HG03039 (cell line): ENCODE measurements around the gene RTCB.
"Not testable (repeated sequence)": the region's sequence is repeated elsewhere in the genome, so short reads cannot be mapped to it uniquely, and the experiment has no call there.

Experiments
- ATAC-seq: cut with Tn5 transposase; IDR thresholded peaks from one replicate; pipeline ENCODE4 v1.9.1; 2021; ENCODE audit warnings: mild to moderate bottlenecking, moderate library complexity; ENCODE audit not compliant: unreplicated experiment

The RTCB gene

DNA sequence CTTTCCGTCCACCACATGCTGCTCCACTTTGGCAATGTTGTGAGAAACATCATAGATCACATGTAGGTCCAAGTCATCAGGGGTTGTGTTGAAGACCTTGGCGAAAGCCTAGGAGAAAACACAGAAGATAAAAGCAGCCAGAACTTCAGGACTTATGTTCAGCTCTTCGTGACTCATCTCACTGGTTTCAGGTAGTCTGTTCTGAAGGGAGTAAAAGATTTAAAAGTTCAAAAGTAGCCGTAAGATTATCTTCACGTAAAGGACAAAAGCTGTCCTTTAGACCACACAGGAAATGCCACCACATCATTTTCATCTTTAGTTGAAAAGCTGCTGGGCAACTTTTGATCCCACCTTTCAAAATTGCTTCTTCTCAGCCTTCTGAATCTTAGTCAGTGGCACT is 16.9 kb downstream of the RTCB start:
- ATAC-seq: no peak

DNA sequence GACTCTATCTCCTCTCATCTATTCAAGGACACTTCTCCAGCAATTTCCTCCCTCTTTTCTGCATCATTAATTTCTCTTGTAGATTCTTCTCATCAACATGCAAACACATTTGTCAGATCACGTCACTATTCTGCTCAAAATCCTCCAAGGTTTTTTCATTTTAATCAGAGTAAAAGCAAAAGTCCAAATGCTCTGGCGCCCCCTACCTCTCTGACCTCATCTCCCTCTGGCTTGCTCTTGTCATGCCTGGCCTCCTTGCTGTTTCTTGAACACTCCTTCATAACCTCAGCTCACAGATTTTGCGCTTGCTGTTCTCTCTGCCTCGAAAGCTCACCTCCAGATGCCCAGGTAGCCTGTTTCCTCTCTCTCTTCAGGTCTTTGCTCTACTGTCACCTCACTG is 22.4 kb downstream of the RTCB start:
- ATAC-seq: no peak

DNA sequence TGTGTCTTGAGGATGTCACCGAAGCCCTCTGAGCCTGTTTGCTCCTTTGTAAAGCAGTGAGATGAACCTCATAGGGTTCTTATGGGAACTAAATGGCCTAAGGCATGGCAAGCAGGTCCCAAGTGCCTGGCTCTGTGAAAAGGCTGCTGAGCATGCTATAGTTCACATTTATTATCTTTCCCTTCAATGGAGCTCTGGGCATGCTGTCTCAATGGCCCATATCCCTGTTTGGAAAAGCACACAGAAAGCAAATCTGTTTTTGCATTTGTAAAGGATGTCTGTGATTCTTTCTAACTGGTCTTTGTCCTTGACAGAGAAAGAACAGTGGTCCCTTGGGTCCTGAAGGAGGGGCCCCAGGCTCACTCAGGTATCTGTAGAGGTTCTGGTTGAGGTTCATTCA is 26.4 kb downstream of the RTCB start:
- ATAC-seq: no peak

DNA sequence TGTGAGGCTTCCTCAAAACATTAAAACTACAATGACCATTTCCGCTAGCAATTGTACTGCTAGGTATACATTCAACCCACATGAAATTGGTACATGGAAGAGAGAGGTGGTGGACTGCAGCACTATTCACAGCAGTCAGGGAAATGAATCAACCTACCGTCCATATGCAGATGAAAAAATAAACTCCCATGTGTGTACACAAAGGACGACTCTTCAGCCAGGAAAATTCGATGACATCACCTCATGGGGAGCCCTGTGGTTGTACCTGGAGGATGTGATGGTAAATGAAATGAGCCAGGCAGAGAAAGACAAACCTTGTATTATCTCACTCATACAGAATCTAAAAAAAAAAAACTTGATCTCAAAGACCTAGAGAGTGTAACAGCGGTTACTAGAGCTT is 31.1 kb downstream of the RTCB start:
- ATAC-seq: no peak

DNA sequence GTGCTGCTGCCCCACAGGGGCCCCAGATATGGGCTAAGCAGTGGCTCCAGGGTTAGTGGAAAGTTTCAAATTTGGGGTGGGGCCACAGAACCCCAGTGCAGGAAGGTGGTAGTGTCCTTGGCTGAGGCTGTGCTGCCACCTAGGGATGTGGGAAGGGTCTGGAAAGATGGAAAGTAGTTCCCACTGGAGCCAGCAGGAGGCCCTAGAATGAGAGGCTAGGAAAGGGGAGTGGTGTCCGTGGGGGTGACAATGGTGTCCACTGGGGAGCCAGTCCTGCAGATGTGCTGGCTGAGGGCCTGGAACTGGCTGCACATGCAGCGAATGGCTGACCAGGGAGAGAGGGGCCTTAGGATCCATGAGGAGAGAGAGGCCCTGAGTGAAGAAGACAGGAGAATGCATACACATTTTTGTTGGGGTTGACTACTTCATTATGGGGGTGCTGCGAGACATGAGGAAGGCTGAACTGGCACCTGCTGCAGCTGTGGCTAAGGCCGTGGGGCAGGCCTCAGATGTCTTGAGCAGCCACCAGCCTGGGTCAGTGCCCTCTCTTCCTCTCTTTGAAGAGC is 33.3 kb downstream of the RTCB start:
- no peak for ATAC-seq

DNA sequence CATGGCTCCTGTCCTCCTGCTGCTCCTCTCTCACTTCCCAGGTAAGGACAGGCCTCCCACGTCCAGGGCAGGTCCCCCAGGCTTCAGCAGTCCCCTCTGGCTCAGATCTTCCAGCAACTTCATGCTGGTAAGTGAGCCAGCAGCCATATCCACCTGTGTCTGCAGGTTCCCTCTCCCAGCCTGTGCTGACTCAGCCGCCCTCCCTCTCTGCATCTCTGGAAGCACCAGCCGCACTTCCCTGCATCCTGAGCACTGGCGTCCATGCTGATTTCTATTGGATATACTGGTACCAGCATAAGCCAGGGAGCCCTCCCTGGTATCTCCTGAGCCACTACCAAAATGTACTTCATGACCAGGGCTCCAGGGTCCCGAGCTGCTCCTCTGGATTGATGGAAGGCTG is 35.4 kb downstream of the RTCB start:
- no peak for ATAC-seq

DNA sequence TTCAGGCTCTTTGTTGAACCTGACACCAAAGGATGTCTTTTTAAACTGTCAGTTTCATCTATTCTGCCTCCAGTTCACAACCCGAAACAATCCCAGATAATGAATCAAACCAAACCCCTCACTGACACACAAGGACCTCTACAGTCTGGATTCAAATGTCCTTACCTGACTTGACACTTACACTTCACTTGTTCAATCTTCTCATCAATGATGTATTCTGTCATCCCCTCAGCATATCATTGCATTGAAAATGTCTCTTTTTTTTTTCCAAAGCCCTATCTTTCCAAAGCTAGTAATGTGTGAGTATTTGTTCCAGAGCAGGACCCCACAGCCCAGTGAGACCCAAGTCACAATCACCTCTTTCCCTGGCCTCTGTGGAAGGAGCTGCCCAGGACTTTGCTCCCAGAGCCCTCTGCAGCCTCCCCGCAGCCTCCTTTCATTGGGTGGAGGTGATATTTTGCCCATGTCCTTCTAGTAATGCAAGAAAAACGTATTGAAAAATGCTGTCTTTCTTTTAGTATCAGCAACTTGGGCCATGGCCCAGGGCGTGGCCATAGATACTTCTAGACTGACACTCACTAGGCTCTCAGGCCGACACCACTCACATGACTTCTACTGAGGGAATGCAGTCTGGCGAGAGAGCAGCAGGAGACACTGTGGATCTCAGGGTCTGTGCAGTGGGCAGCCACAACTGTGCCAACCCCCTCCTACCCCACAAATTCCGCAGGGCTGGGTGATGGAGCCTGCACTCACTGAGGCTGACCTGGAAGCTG is 36.2 kb downstream of the RTCB start:
- no peak for ATAC-seq

DNA sequence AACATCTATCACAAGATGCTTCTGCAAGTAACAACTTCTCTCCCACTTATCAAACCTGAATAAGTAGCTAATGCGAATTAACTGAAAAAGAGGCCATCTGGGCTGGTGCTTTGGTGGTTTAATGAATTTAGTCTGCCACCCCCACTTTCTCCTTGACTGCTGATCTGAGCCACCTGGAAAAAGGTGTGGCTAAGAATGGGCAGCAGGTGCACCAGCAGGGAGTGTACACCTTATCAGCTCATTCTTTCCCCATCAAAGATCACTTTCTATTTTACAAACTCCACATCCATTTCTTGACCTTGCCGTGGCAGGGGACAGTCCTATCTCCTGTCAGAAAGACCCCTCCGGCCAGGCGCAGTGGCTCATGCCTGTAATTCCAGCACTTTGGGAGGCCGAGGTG is 47.8 kb downstream of the RTCB start:
- ATAC-seq: no peak

DNA sequence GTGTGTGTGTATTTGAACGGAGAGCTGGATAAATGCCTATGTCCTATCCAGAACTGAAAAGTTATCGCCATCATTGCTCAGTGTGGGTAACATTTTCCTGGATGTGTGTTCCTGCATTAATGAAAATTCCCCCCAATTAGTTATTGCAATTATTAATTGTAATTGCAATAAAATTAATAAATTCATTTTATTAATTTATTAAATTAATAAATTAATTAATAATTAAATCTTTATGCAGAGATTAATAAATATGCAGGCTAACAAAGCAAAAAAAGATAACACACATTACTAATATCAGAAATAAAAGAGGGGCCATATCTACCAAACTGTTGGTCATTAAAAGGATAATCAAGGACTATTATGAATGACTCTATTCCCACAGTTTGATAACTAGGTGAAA is 50.8 kb downstream of the RTCB start:
- ATAC-seq: no peak

DNA sequence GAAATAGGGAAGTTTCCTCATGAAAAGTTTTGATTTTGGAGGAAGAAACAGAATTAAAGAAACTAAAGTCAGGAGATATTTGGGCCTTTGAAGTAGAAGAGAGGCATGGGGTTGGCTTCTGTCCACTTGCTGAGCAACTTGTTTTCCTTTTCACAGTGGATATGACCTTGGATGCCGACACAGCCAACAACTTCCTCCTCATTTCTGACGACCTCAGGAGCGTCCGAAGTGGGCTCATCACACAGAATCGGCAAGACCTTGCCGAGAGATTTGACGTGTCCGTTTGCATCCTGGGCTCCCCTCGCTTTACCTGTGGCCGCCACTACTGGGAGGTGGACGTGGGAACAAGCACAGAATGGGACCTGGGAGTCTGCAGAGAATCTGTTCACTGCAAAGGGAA is 52.0 kb downstream of the RTCB start:
- not testable (repeated sequence) for ATAC-seq

DNA sequence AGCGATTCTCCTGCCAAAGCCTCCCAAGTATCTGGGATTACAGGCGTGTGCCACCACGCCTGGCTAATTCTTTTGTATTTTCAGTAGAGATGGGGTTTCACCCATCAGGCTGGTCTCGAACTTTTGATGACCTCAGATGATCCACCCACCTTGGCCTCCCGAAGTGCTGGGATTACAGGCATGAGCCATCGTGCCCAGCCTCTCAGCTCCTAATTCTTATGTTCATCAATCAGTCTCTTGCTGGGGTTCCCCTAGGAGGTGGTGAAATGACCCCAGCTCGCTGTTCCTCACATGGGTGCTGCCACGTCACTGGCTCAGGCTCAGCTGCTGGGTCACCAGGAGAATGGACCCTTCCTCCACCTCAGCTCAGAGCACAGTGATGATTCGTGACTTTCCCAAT is 54.5 kb downstream of the RTCB start, which contains the start of gene RFPL3:
Gene RFPL3 (plus strand): TSS at position 301 of the 400 bp plus-strand sequence. CDS start 205 bp downstream, outside the sequence.
- ATAC-seq: not testable (repeated sequence)

DNA sequence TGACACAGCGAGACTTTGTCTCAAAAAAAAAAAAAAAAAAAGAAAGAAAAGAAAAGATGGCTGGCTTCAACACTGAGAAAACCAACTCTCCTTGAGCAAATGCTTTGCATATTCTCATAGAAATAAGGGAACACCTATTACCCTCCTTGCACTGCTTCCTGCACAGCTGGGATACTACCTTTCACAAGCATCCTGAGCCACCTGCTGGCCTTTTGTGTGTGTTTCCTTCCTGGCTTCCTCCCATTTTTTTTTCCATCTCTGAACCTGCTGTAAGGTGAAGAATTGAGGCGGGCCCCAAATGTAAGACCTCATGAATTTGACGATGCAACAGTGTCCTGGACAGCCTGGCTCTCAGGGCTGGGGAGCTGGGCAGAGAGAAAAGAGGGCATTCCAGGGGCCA is 56.3 kb downstream of the RTCB start:
- ATAC-seq: no peak

DNA sequence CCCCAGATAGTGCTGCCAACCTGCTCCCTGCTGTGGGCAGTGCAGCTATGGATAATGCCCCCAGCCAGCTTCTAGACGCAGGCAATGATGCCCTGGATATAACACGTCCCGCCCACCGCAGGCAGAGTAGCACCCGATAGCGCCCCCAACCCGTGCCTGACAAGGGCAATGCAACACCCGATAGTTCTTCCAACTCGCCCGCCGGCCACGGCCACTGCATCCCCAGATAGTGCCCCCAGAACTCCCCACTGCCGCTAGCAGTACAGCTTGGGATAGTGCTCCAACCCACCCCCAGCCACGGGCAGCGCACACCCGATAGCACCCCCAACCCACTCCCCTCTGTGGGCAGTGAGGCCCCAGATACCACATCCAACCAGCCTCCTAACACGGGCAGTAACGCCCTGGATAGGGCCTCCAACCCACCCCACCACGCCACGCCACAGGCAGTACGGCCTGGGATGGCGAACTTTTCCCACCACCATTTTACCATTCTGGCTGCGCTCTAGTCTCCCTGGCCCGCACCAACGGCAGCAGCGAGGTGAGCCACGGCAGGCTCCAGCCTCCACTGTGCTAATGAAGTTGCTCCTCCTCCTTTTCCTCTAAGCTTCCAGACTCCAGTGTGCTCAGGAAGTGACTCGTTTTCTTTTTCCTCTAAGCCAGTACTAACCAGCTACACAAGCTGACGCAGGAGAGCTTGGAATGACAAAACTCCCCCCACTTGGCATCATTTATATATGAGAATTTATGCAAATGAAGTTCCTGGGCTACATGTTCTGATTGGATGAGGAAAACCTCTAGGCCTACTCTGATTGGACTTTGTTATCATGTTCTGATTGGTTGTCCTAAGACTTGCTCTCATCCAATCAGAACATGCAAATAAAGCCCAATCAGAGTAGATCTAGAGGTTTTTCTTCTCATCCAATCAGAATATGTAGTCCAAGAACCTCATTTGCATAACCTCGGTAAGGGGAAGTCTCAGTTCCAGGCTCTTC is 57.4 kb downstream of the RTCB start:
- no peak for ATAC-seq

DNA sequence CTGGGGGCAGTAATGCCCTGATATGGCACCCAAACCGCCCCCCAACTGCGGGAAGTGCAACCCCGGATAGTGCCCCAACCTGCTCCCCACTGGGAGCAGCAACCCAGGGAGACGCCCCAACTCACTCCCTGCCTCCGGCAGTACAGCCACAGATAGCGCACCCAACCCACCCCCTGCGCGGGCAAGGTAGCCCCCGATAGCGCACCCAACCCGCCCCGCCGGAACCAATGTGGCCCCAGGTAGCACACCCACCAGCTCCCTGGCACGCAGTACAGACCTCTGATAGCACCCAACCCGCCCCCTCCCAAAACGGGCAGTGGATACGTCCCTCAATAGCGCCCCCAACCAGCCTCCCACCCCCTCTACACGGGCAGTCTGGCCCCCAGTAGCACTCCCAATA is 58.2 kb downstream of the RTCB start:
- ATAC-seq: no peak

DNA sequence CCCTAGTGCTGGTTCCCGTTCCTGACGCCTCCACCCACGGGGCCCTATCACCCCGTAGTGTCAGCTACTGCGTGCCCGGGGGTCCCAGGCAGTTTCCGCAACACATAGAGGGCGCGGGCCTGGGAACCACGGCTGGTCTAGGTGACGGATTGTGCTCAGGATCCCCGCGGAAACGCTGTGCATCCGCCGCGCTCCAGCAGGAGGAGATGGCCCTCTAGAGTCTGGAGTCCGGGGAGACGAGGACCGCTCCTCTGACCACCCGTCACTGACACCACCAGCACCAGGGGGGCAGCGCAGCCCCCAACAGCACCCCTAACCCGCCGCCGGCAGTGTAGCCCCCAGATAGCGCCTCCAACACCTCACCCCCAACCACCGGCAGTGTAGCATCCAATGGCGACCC is 58.8 kb downstream of the RTCB start:
- ATAC-seq: no peak

DNA sequence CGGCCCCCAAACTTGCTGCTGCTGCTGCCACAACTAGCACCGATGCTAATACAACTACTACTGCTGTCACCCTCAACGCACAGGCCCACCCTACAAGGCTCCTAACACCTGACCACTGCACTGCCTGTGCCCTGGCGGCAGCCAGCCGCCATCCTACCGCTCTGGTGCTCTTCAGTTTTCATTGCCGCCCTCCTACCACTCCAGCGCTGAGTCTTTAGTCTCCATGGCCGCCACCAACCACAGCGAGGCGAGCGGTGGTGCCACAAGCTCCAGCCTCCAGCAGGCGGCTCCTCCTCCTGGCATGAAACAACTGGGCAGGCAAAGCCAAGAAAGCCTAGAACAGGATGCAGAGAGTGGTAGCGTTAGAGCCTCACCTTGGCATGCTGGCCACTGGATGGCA is 59.4 kb downstream of the RTCB start:
- ATAC-seq: no peak

DNA sequence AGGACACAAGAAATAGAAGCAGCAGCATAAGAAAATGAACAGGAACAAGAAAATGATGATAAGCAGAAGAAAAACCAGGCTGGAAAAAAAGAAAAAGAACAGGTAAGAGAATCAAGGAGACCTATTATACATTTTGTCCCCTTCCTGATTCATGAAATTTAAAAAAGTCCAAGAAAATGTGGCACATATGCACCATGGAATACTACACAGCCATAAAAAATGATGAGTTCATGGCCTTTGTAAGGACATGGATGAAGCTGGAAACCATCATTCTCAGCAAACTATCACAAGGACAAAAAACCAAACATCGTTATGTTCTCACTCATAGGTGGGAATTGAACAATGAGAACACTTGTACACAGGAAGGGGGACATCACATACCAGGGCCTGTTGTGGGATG is 60.2 kb downstream of the RTCB start:
- ATAC-seq: not testable (repeated sequence)

DNA sequence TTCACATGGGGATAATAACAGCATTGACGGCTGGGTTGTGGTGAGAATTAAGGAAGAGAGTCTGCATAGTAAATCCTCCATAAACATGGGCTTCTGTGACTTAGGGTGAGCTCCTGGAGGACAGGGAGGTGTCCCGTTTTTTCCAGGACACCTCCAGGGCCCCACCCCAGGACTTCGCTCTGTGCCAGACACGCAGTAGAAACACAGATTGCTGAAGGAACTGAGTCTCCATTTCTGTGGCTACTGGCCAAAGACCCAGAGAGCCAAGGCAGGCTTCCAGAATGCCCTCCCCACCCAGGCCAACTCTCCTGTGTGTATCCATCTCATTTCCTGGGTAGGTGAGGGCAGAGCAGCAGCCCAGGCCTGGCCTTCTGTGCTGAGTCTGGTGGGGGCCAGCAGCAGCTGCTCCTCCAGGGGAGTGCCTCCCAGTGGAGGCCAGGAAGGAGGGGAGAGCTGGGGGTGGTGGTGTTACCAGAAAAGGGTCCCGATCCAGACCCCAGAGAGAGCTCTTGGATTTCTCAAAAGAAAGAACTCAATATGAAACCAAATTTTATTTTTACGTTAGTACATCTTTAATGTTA is 63.9 kb downstream of the RTCB start:
- ATAC-seq: no peak

DNA sequence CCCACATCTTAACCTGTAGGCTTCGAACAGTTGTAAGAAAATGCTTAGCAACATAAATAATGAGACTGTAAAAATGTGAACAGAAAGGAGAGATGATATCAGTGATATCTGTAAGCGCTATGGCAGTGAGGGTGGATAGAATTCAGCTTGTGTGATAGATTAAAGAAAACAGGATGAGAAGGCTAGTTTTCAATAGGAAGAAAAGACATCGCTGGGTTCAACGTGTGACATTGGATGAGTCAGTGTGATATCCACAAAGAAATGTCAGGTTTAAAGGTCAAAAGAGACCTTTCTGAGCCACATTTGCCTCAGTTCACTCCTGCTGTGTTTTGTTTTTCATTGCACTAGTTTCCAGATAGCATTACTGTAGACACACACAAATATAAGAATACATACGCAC is 68.1 kb downstream of the RTCB start:
- no peak for ATAC-seq

DNA sequence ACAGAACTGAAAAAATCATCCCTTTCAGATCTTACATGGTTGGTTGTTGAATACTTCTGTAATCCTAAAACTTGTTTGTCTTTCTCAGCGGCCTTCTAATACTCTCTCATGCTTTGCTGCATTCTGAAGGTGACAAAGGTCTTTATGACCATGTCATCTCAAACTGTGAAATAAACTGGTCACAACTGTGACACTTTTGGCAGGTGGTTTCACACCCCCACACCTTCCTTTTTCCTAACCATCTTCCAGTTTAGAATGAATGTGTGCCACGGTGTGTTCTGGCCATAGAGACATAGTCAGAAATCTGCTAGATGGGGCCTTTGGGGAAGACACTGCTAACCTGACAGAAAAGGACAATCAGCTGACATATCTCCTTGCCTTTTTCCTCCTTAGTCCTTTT is 69.1 kb downstream of the RTCB start:
- ATAC-seq: no peak

DNA sequence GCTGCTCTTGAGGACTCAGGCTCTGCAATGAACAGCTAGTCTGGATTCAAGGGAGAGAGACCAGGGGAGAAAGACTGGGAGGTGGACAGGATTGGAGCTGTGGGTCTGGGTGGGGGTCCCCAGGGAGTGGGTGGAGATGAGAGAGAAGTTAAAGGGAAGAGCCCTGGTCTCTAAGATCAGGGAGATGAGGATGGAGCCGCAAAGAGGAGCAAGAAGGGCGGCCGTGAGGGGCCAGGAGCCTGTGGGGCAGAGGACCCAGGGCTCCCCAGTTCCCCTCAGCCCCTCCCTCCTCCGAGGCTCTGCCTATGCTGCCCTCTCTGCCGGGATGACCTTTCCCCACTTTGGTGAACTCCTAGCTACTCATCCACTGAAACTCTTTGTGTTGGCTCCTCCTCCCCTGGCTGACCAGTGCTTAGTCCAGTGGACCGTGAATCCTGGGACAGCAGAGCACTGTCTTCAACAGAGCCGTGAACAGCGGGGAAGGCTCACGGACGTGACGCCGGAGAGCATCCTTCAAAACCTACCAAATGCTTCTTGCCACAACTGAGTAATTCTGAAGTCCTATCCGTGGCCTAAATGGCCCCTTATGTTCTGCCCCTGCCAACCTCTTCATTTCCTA is 70.8 kb downstream of the RTCB start:
- ATAC-seq: no peak
